GM12878 (cell line): Measurements from ENCODE around the gene PCDHA1. TPM values are rescaled to one million over a fixed set of nuclear protein-coding genes. Genes with fewer than 3 reads are reported as not detected.

Experiments used
- ATAC-seq: fragments of 200-7000 bp; cut with Tn5 transposase; 3 replicates; pipeline ENCODE4 v1.9.1; 2020; ENCODE audit warnings: mild to moderate bottlenecking, moderate library complexity
- BruUV-seq: library from RNA; stranded (reverse); fragments of 400-500 nt; replicated peaks from 2 replicates; lab custom pipeline; 2021; lab: Mats Ljungman, UMichigan
- CTCF ChIA-PET: fragments of 300-600 bp; sonication (Branson Sonifier 250); formaldehyde crosslinking; extraction: SDS; loops from one replicate; lab custom pipeline; 2021; ENCODE audit warnings: inconsistent platforms; lab: Yijun Ruan, JAX
- POLR2A ChIA-PET: fragments of 350-600 bp; formaldehyde crosslinking; extraction: SDS; loops from one replicate; lab custom pipeline; 2021; ENCODE audit warnings: inconsistent platforms; lab: Charles Lee
- RAD21 ChIA-PET: fragments of 300-600 bp; sonication (Branson Sonifier 250); formaldehyde crosslinking; loops from one replicate; lab custom pipeline; 2023; ENCODE audit warnings: antibody characterized with exemption; ENCODE audit not compliant: unreplicated experiment; lab: Charles Lee
- SMC1A ChIA-PET: fragments of 300-600 bp; sonication (Branson Sonifier 250); formaldehyde crosslinking; loops from one replicate; lab custom pipeline; 2023; ENCODE audit not compliant: unreplicated experiment, uncharacterized antibody; lab: Charles Lee
- DNase-seq: peaks from one replicate; pipeline ENCODE4 v3.0.0-alpha.2; 2011; ENCODE audit warnings: low read depth, low spot score
- FAIRE-seq: peaks from 3 replicates; lab custom pipeline; 2011; peaks lifted over from hg19 to GRCh38; lab: Jason Lieb, UNC
- H2AFZ ChIP-seq: 2 replicates; pipeline ENCODE4 v1.6.0; 2011; ENCODE audit warnings: low read depth, low read length, control low read depth; ENCODE audit not compliant: control insufficient read depth
- H3K27ac ChIP-seq: 2 replicates; pipeline ENCODE4 v1.5.1; 2011; ENCODE audit warnings: control low read depth; ENCODE audit not compliant: control insufficient read depth, insufficient read depth
- H3K27me3 ChIP-seq, 2 experiments: replicated peaks in 1 of 2; 2 replicates each; pipeline versions ENCODE4 v1.6.0 to v1.6.1; 2011; ENCODE audit warnings: low read length in 1 of 2; ENCODE audit not compliant: control insufficient read depth in 2 of 2, insufficient read depth in 2 of 2
- H3K36me3 ChIP-seq, 2 experiments: 2 replicates each; pipeline ENCODE4 v1.5.1; 2011; ENCODE audit warnings: low read length in 1 of 2; ENCODE audit not compliant: control insufficient read depth in 2 of 2, insufficient read depth in 2 of 2
- H3K4me1 ChIP-seq: 2 replicates; pipeline ENCODE4 v1.6.1; 2011; ENCODE audit warnings: mild to moderate bottlenecking, low read length, moderate library complexity, mixed read lengths; ENCODE audit not compliant: control insufficient read depth, insufficient read depth
- H3K4me2 ChIP-seq: 2 replicates; pipeline ENCODE4 v1.6.0; 2011; ENCODE audit warnings: control low read depth; ENCODE audit not compliant: control insufficient read depth, insufficient read depth
- H3K4me3 ChIP-seq: fragments of 200-600 bp; sonication (generic); 2 replicates; pipeline ENCODE4 v1.5.1; 2016
- H3K79me2 ChIP-seq: 2 replicates; pipeline ENCODE4 v1.6.0; 2011; ENCODE audit warnings: low read length; ENCODE audit not compliant: control insufficient read depth, insufficient read depth
- H3K9ac ChIP-seq: 2 replicates; pipeline ENCODE4 v1.8.0; 2011; ENCODE audit warnings: low read length, control low read depth, mixed read lengths; ENCODE audit not compliant: control insufficient read depth, insufficient read depth
- H3K9me3 ChIP-seq: replicated peaks from 3 replicates; pipeline ENCODE4 v1.5.1; 2011; ENCODE audit warnings: mild to moderate bottlenecking, low read length; ENCODE audit not compliant: control insufficient read depth, insufficient read depth
- H4K20me1 ChIP-seq: 2 replicates; pipeline ENCODE4 v1.6.0; 2011; ENCODE audit not compliant: control insufficient read depth, insufficient read depth
- ATF2 ChIP-seq: IDR thresholded peaks from 2 replicates; pipeline ENCODE4 v1.6.1; 2012; ENCODE audit warnings: low read length, inconsistent platforms
- CBFB ChIP-seq: IDR thresholded peaks from 2 replicates; pipeline ENCODE4 v1.6.1; 2016; ENCODE audit warnings: antibody characterized with exemption, low read depth
- HDAC6 ChIP-seq: fragments of 200-600 bp; sonication (generic); IDR thresholded peaks from one replicate; pipeline ENCODE4 v1.8.0; 2017; ENCODE audit warnings: antibody characterized with exemption; ENCODE audit not compliant: unreplicated experiment
- MEF2B ChIP-seq: fragments of 450-650 bp; IDR thresholded peaks from 2 replicates; pipeline ENCODE4 v1.6.1; 2018; ENCODE audit warnings: mild to moderate bottlenecking, moderate library complexity; ENCODE audit not compliant: partially characterized antibody, poor library complexity, severe bottlenecking
- PRDM15 ChIP-seq: fragments of 450-650 bp; formaldehyde crosslinking; IDR thresholded peaks from 2 replicates; pipeline ENCODE4 v1.4.0; 2020; ENCODE audit warnings: mild to moderate bottlenecking, moderate library complexity
- SIN3A ChIP-seq: IDR thresholded peaks from 2 replicates; pipeline ENCODE4 v1.6.1; 2012; ENCODE audit warnings: low read depth, low read length, improper control_type of control experiment
- SKIL ChIP-seq: fragments of 450-650 bp; IDR thresholded peaks from 2 replicates; pipeline ENCODE4 v1.6.1; 2017; ENCODE audit warnings: mild to moderate bottlenecking, low read depth, inconsistent platforms; ENCODE audit not compliant: poor library complexity, severe bottlenecking
- SMC3 ChIP-seq: IDR thresholded peaks from 2 replicates; pipeline ENCODE4 v1.6.1; 2011; ENCODE audit warnings: low read length, improper control_type of control experiment, borderline replicate concordance
- TCF7 ChIP-seq: IDR thresholded peaks from 2 replicates; pipeline ENCODE4 v1.6.1; 2014; ENCODE audit warnings: antibody characterized with exemption, borderline replicate concordance
- ZBED1 ChIP-seq: IDR thresholded peaks from 2 replicates; pipeline ENCODE4 v1.6.1; 2016; ENCODE audit warnings: borderline replicate concordance
- ZBTB33 ChIP-seq: fragments of 450-650 bp; IDR thresholded peaks from 2 replicates; pipeline ENCODE4 v1.6.1; 2017; ENCODE audit warnings: mild to moderate bottlenecking
- in situ Hi-C: fragments of 300-500 bp; cut with MboI; formaldehyde crosslinking; loops from 9 replicates; pipeline ENCODE4 v1.14.3; 2018; ENCODE audit warnings: mixed read lengths
- intact Hi-C: fragments of 100-400 bp; cut with micrococcal nuclease; formaldehyde crosslinking; loops from one replicate; pipeline ENCODE4 v1.14.2; 2022; ENCODE audit not compliant: unreplicated experiment
- polyA plus RNA-seq, 11 experiments: library from polyadenylated mRNA; depleted of rRNA in 4 of 11; unstranded in 6 of 11; stranded (reverse) in 5 of 11; fragments of >200 nt; fragmentation: Nextera tagmentation in 4 of 11; fragmentation: Illumina TruSeq in 1 of 11; extraction: Ambion mirVana in 4 of 11; extraction: Trizol in 1 of 11; gene quantifications; 1 replicate in 1 of 11; 2 replicates in 10 of 11; pipeline versions ENCODE4 v1.2.1 to v1.2.3, GENCODE V29; 2011 to 2016; ENCODE audit warnings: inconsistent platforms in 2 of 11, missing spikeins in 2 of 11, low read depth in 1 of 11
- total RNA-seq, 4 experiments: library from RNA; depleted of rRNA in 3 of 4; stranded (reverse); fragments of >200 nt in 3 of 4; fragmentation: Illumina TruSeq in 1 of 4; extraction: Trizol in 1 of 4; gene quantifications; 2 replicates each; pipeline versions ENCODE4 v1.2.1 to v1.2.3, GENCODE V29; 2013 to 2021

Gene PCDHA1
- total and polyA plus RNA-seq, 10 of the 15 experiments (the other 5 are each of a cell fraction or from before 2014, with no cell fraction given): 0.03 TPM; not detected in 9

- no peak for TF ChIP-seq TCF7
- no peak for TF ChIP-seq ZBTB33
- TF ChIP-seq HDAC6: no peak
- no peak for TF ChIP-seq ATF2
- TF ChIP-seq ZBED1: no peak
These were observed 183.9 kb downstream of the PCDHA1 start (continued) for GRCh38 chr5:140969880-140970279.

- no peak overlapping the region for H3K4me2 ChIP-seq
- FAIRE-seq (no peak), DNase-seq (no peak), ATAC-seq (no peak)
- H3K36me3 ChIP-seq: no peaks in the 10 kb centered on the region
- no peaks in the 10 kb centered on the region for H4K20me1 ChIP-seq
- intact Hi-C loops: no loop called here
- H3K4me1 ChIP-seq: no peaks in the 10 kb centered on the region
- POLR2A ChIA-PET: no interaction called here
- no TSS peak for BruUV-seq
- H2AFZ ChIP-seq: no peak overlapping the region
- no peak overlapping the region for H3K4me3 ChIP-seq
- H3K9ac ChIP-seq: no peak overlapping the region
- H3K79me2 ChIP-seq: no peaks in the 10 kb centered on the region
- H3K27ac ChIP-seq: no peak overlapping the region
- TF ChIP-seq PRDM15: no peak
- no peak for TF ChIP-seq ATF2
- TF ChIP-seq CBFB: no peak
- no peak for TF ChIP-seq MEF2B
- TF ChIP-seq SMC3: no peak
- no peak for TF ChIP-seq SKIL
- no peak for TF ChIP-seq ZBED1
- no peak for TF ChIP-seq SIN3A
- H3K9me3 ChIP-seq: no peaks in the 10 kb centered on the region
- CTCF ChIA-PET: no interaction called here
- RAD21 ChIA-PET: no interaction called here
- no peaks in the 10 kb centered on the region for H3K27me3 ChIP-seq
- SMC1A ChIA-PET: no interaction called here
- in situ Hi-C loops: no loop called here
These were observed 187.6 kb downstream of the PCDHA1 start for GRCh38 chr5:140973550-140973949.
